IMR-90 (cell line): ENCODE measurements around the gene BCAP31. TPM values are rescaled to one million over a fixed set of nuclear protein-coding genes. Genes with fewer than 3 reads are reported as not detected.
A peak's percentile ranks its signal among the peaks of the same experiment; 100 is the strongest.

Experiments used
- ATAC-seq: fragments of 200-7000 bp; cut with Tn5 transposase; 2 replicates; pipeline ENCODE4 v1.9.1; 2020; ENCODE audit warnings: low read depth, mild to moderate bottlenecking, moderate library complexity
- BruUV-seq: library from RNA; stranded (reverse); fragments of 400-500 nt; replicated peaks from 2 replicates; lab custom pipeline; 2021; lab: Mats Ljungman, UMichigan
- CTCF ChIA-PET: fragments of 300-600 bp; formaldehyde crosslinking; extraction: SDS; loops from one replicate; lab custom pipeline; 2021; ENCODE audit warnings: antibody characterized with exemption; lab: Yijun Ruan, JAX
- POLR2A ChIA-PET: fragments of 300-600 bp; sonication (Branson Sonifier 250); formaldehyde crosslinking; loops from one replicate; lab custom pipeline; 2022; ENCODE audit warnings: antibody characterized with exemption; ENCODE audit not compliant: unreplicated experiment; lab: Charles Lee
- DNase-seq: peaks from one replicate; pipeline ENCODE4 v3.0.0; 2013
- H2AFZ ChIP-seq: replicated peaks from 2 replicates; pipeline ENCODE3; 2013; ENCODE audit warnings: low read length, mild to moderate bottlenecking; ENCODE audit not compliant: poor library complexity
- H2AK5ac ChIP-seq: 2 replicates; pipeline ENCODE4 v1.6.1; 2013; ENCODE audit warnings: low read depth, low read length, inconsistent platforms
- H2AK9ac ChIP-seq: replicated peaks from 2 replicates; pipeline ENCODE3; 2013; ENCODE audit warnings: mild to moderate bottlenecking, low read depth, low read length, moderate library complexity; ENCODE audit not compliant: poor library complexity
- H2BK120ac ChIP-seq: 2 replicates; pipeline ENCODE4 v1.6.1; 2013; ENCODE audit warnings: low read depth, low read length, inconsistent platforms
- H2BK15ac ChIP-seq: 3 replicates; pipeline ENCODE4 v1.6.1; 2013; ENCODE audit warnings: low read depth, low read length, inconsistent platforms
- H2BK20ac ChIP-seq: 2 replicates; pipeline ENCODE4 v1.6.1; 2013; ENCODE audit warnings: low read depth, mild to moderate bottlenecking, inconsistent platforms, low read length, moderate library complexity
- H2BK5ac ChIP-seq: 2 replicates; pipeline ENCODE4 v1.6.1; 2013; ENCODE audit warnings: mild to moderate bottlenecking, low read depth, low read length, inconsistent platforms; ENCODE audit not compliant: poor library complexity, severe bottlenecking
- H3K14ac ChIP-seq: replicated peaks from 2 replicates; pipeline ENCODE4 v1.6.1; 2013; ENCODE audit warnings: low read depth, low read length, inconsistent platforms
- H3K18ac ChIP-seq: 2 replicates; pipeline ENCODE4 v1.6.1; 2013; ENCODE audit warnings: low read depth, low read length, control low read depth
- H3K23ac ChIP-seq: 2 replicates; pipeline ENCODE4 v1.6.1; 2013; ENCODE audit warnings: low read depth, low read length, inconsistent platforms
- H3K27ac ChIP-seq: 2 replicates; pipeline ENCODE4 v1.5.1; 2013; ENCODE audit warnings: mild to moderate bottlenecking, control low read depth, low read length; ENCODE audit not compliant: insufficient read depth
- H3K27me3 ChIP-seq: 2 replicates; pipeline ENCODE4 v1.6.1; 2013; ENCODE audit warnings: low read length; ENCODE audit not compliant: control insufficient read depth, insufficient read depth
- H3K36me3 ChIP-seq: 2 replicates; pipeline ENCODE4 v1.6.1; 2013; ENCODE audit warnings: low read length, mixed read lengths; ENCODE audit not compliant: control insufficient read depth, insufficient read depth
- H3K4ac ChIP-seq: 2 replicates; pipeline ENCODE4 v1.6.1; 2013; ENCODE audit warnings: low read depth, low read length, inconsistent platforms
- H3K4me1 ChIP-seq: 2 replicates; pipeline ENCODE4 v1.6.1; 2013; ENCODE audit warnings: low read length, mixed read lengths; ENCODE audit not compliant: control insufficient read depth, insufficient read depth
- H3K4me2 ChIP-seq: 2 replicates; pipeline ENCODE4 v1.6.1; 2013; ENCODE audit warnings: low read depth, mild to moderate bottlenecking, control low read depth, low read length, moderate library complexity
- H3K4me3 ChIP-seq: 2 replicates; pipeline ENCODE4 v1.5.1; 2013; ENCODE audit warnings: low read depth, mild to moderate bottlenecking, control low read depth, low read length, moderate library complexity; ENCODE audit not compliant: insufficient read depth
- H3K56ac ChIP-seq: 2 replicates; pipeline ENCODE4 v1.6.1; 2013; ENCODE audit warnings: low read length, inconsistent platforms; ENCODE audit not compliant: insufficient read depth; ENCODE audit errors: extremely low read depth
- H3K79me1 ChIP-seq, 2 experiments: 2 replicates each; pipeline ENCODE4 v1.6.1; 2013; ENCODE audit warnings: low read length in 2 of 2, inconsistent platforms in 1 of 2, low read depth in 1 of 2
- H3K9ac ChIP-seq: 2 replicates; pipeline ENCODE4 v1.6.1; 2013; ENCODE audit warnings: low read depth, low read length, control low read depth
- H3K9me1 ChIP-seq: 2 replicates; pipeline ENCODE4 v1.6.1; 2013; ENCODE audit warnings: low read length, inconsistent platforms; ENCODE audit not compliant: insufficient read depth
- H3K9me3 ChIP-seq: 2 replicates; pipeline ENCODE4 v1.6.1; 2013; ENCODE audit warnings: low read length; ENCODE audit not compliant: control insufficient read depth, insufficient read depth
- H4K20me1 ChIP-seq: 2 replicates; pipeline ENCODE4 v1.6.1; 2013; ENCODE audit warnings: low read length, inconsistent platforms; ENCODE audit not compliant: insufficient read depth
- H4K5ac ChIP-seq: 2 replicates; pipeline ENCODE4 v1.6.1; 2013; ENCODE audit warnings: mild to moderate bottlenecking, low read depth, low read length, control low read depth
- H4K8ac ChIP-seq, 2 experiments: 2 replicates each; pipeline ENCODE4 v1.6.1; 2013; ENCODE audit warnings: low read depth in 2 of 2, low read length in 2 of 2, control low read depth in 1 of 2, inconsistent platforms in 1 of 2
- H4K91ac ChIP-seq: 2 replicates; pipeline ENCODE4 v1.6.1; 2013; ENCODE audit warnings: low read depth, low read length, inconsistent platforms; ENCODE audit not compliant: insufficient read depth
- CHD1 ChIP-seq: IDR thresholded peaks from 2 replicates; pipeline ENCODE4 v1.6.1; 2012; ENCODE audit warnings: low read depth, low read length, improper control_type of control experiment
- RAD21 ChIP-seq: IDR thresholded peaks from 2 replicates; pipeline ENCODE4 v1.6.1; 2012; ENCODE audit warnings: low read length, improper control_type of control experiment
- SMC3 ChIP-seq: fragments of 150-350 bp; IDR thresholded peaks from 2 replicates; pipeline ENCODE4 v1.6.1; 2016; ENCODE audit warnings: low read depth, mild to moderate bottlenecking, antibody characterized with exemption, low read length, moderate library complexity
- WGBS, 2 experiments: methylation state at CpG; one replicate each; pipeline versions ENCODE4 v1.1.5 to v1.1.7; 2013; ENCODE audit warnings: missing lambda C conversion rate in 2 of 2; ENCODE audit not compliant: insufficient read length in 1 of 2; ENCODE audit errors: extremely low coverage in 2 of 2; 5-methylcytosine and 5-hydroxymethylcytosine counted together
- dilution Hi-C: fragments of 300-500 bp; cut with HindIII; formaldehyde crosslinking; loops from one replicate; pipeline ENCODE4 v1.14.3; 2018; ENCODE audit warnings: low sequenced_read_pairs; ENCODE audit not compliant: unreplicated experiment
- in situ Hi-C: fragments of 300-500 bp; cut with MboI; formaldehyde crosslinking; loops from 3 replicates; pipeline ENCODE4 v1.14.3; 2019; ENCODE audit warnings: low sequenced_read_pairs, inconsistent platforms, mixed read lengths
- intact Hi-C: fragments of 100-400 bp; cut with micrococcal nuclease; formaldehyde crosslinking; loops from 2 replicates; pipeline ENCODE4 v1.10.0; 2022
- polyA plus RNA-seq, 3 experiments: library from polyadenylated mRNA; depleted of rRNA; stranded (reverse); fragments of >200 nt; gene quantifications; 2 replicates each; pipeline ENCODE4 v1.2.3, GENCODE V29; 2012; ENCODE audit warnings: low replicate concordance in 1 of 3
- total RNA-seq: library from RNA; depleted of rRNA; stranded (reverse); fragments of >200 nt; gene quantifications from 2 replicates; pipeline ENCODE4 v1.2.3, GENCODE V29; 2012
- TF ChIP-seq, protein P1 (sequence below): conservative IDR thresholded peaks from 2 replicates; pipeline ENCODE4 v1.5.1; 2012; ENCODE audit warnings: mild to moderate bottlenecking, low read depth, low read length, improper control_type of control experiment

The BCAP31 gene
- total and polyA plus RNA-seq, 2 of the 4 experiments (the other 2 are of a cell fraction): 125 to 244 TPM

DNA sequence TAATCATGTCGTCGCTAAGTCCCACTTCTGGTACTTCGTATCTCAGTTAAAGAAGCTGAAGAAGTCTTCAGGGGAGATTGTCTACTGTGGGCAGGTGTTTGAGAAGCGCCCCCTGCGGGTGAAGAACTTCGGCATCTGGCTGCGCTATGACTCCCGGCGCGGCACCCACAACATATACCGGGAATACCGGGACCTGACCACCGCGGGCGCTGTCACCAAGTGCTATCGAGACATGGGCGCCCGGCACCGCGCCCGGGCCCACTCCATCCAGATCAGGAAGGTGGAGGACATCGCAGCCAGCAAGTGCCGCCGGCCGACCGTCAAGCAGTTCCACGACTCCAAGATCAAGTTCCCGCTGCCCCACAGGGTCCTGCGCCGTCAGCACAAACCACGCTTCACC lies 61.9 kb downstream of the BCAP31 start:
- no peak overlapping the region for H2AK5ac ChIP-seq
- peak; percentile 50; the same call in 1 of the 2 replicates for TF ChIP-seq SMC3
- TF ChIP-seq CHD1: no peak
- peak; percentile 18; the same call in 1 of the 2 replicates for TF ChIP-seq RAD21
- TF ChIP-seq, protein P1, sequence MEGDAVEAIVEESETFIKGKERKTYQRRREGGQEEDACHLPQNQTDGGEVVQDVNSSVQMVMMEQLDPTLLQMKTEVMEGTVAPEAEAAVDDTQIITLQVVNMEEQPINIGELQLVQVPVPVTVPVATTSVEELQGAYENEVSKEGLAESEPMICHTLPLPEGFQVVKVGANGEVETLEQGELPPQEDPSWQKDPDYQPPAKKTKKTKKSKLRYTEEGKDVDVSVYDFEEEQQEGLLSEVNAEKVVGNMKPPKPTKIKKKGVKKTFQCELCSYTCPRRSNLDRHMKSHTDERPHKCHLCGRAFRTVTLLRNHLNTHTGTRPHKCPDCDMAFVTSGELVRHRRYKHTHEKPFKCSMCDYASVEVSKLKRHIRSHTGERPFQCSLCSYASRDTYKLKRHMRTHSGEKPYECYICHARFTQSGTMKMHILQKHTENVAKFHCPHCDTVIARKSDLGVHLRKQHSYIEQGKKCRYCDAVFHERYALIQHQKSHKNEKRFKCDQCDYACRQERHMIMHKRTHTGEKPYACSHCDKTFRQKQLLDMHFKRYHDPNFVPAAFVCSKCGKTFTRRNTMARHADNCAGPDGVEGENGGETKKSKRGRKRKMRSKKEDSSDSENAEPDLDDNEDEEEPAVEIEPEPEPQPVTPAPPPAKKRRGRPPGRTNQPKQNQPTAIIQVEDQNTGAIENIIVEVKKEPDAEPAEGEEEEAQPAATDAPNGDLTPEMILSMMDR: peak; percentile 35
- H3K56ac ChIP-seq: no peak overlapping the region
- BruUV-seq: no TSS peak
- no peak overlapping the region for H2BK120ac ChIP-seq
- H3K23ac ChIP-seq: no peak overlapping the region
- no peak for ATAC-seq
- H2BK5ac ChIP-seq: no peak overlapping the region
- no peak overlapping the region for H3K14ac ChIP-seq
- H3K4ac ChIP-seq: no peak overlapping the region
- POLR2A ChIA-PET: no interaction called here
- no peaks in the 10 kb centered on the region for H3K36me3 ChIP-seq
- no peak overlapping the region for H3K4me3 ChIP-seq
- in situ Hi-C loops: loop anchor here (25.0 kb wide), 1 partner anchor 700 kb away; no protein-coding TSS in a partner anchor
- 28% methylated on average over 11 of the region's 31 CpGs; no CpG with 5 or more reads in 1 of the 2 experiments for WGBS, 2 experiments
- peak overlapping the region; percentile 63 for H2AFZ ChIP-seq
- no peak overlapping the region for H4K8ac ChIP-seq
- H4K5ac ChIP-seq: no peak overlapping the region
- H2BK15ac ChIP-seq: no peak overlapping the region
- no peaks in the 10 kb centered on the region for H3K79me1 ChIP-seq
- H2BK20ac ChIP-seq: no peak overlapping the region
- DNase-seq: peak; percentile 15
- no peak overlapping the region for H3K18ac ChIP-seq
- no peaks in the 10 kb centered on the region for H3K4me1 ChIP-seq
- intact Hi-C loops: no loop called here
- no peak overlapping the region for H3K27ac ChIP-seq
- peaks cover 16% of the 10 kb centered on the region for H3K27me3 ChIP-seq
- H3K9me1 ChIP-seq: no peaks in the 10 kb centered on the region
- no peak overlapping the region for H3K4me2 ChIP-seq
- H2AK9ac ChIP-seq: no peak overlapping the region
- no peaks in the 10 kb centered on the region for H4K20me1 ChIP-seq
- dilution Hi-C loops: no loop called here
- CTCF ChIA-PET: interaction anchor here (0.6 to 1.0 kb wide), 2 partner anchors 58 to 108 kb away, joined by 4 to 8 read pairs; no protein-coding TSS in a partner anchor
- H3K9ac ChIP-seq: no peak overlapping the region
- no peak overlapping the region for H4K91ac ChIP-seq
- peaks cover 2% of the 10 kb centered on the region for H3K9me3 ChIP-seq
